Sigmoid colon (tissue), 7 donors: ENCODE data around the gene WWC2. TPM values are rescaled to one million over a fixed set of nuclear protein-coding genes. Genes with fewer than 3 reads are reported as not detected.

Experiments
- DNase-seq: peaks from one replicate; pipeline ENCODE4 v3.0.0-alpha.2; 2019
- H3K27ac ChIP-seq, 4 donors: fragments of 200-600 bp; sonication (generic); one replicate each; pipeline ENCODE4 v1.5.1; 2016 to 2019; ENCODE audit warnings: mild to moderate bottlenecking in 1 of 4
- H3K27me3 ChIP-seq, 3 donors: fragments of 200-600 bp; sonication (generic); one replicate each; pipeline ENCODE4 v1.5.1; 2019; ENCODE audit warnings: mild to moderate bottlenecking in 1 of 3
- H3K36me3 ChIP-seq, 4 donors: fragments of 200-600 bp; sonication (generic); one replicate each; pipeline ENCODE4 v1.5.1; 2016 to 2019
- H3K4me1 ChIP-seq, 4 donors: fragments of 200-600 bp; sonication (generic); one replicate each; pipeline ENCODE4 v1.5.1; 2017 to 2019
- H3K4me3 ChIP-seq, 4 donors: fragments of 200-600 bp; sonication (generic); one replicate each; pipeline ENCODE4 v1.5.1; 2017 to 2019; ENCODE audit warnings: mild to moderate bottlenecking in 2 of 4, moderate library complexity in 1 of 4
- H3K9me3 ChIP-seq, 4 donors: fragments of 200-600 bp in 3 of 4; sonication (generic) in 3 of 4; one replicate each; pipeline versions ENCODE4 v1.5.1 to v1.6.1; 2013 to 2019
- EP300 ChIP-seq, 4 donors: sonication (generic); formaldehyde crosslinking; IDR thresholded peaks; one replicate each; pipeline ENCODE4 v1.6.1; 2017; ENCODE audit warnings: antibody characterized with exemption in 4 of 4
- POLR2A ChIP-seq, 2 donors: fragments of 450-650 bp; IDR thresholded peaks; one replicate each; pipeline ENCODE4 v1.6.1; 2016; ENCODE audit warnings: antibody characterized with exemption in 2 of 2, mild to moderate bottlenecking in 2 of 2, moderate library complexity in 2 of 2
- POLR2AphosphoS5 ChIP-seq, 4 donors: sonication (generic); formaldehyde crosslinking; IDR thresholded peaks; one replicate each; pipeline ENCODE4 v1.6.1; 2017; ENCODE audit warnings: antibody characterized with exemption in 4 of 4
- WGBS, 2 donors: extraction: QIAGEN DNeasy Blood & Tissue Kit; methylation state at CpG; one replicate each; pipeline ENCODE4 v1.1.7; 2013; 5-methylcytosine and 5-hydroxymethylcytosine counted together
- intact Hi-C: fragments of 100-400 bp; cut with DNase I; formaldehyde crosslinking; loops from one replicate; pipeline ENCODE4 v1.15.1; 2023
- polyA plus RNA-seq, 3 donors: library from polyadenylated mRNA; stranded (reverse); fragments of 200-250 nt; gene quantifications; one replicate each; pipeline ENCODE4 v1.2.3, GENCODE V29; 2013
- total RNA-seq, 4 donors: library from RNA; depleted of rRNA; stranded (reverse); fragments of >200 nt; gene quantifications; one replicate each; pipeline ENCODE4 v1.1.0, GENCODE V29; 2016
- TF ChIP-seq, protein P1 (sequence below), 4 experiments: fragments of 450-650 bp in 3 of 4; fragments of 200-600 bp in 1 of 4; IDR thresholded peaks; one replicate each; pipeline ENCODE4 v1.5.1; 2016 to 2019; ENCODE audit warnings: antibody characterized with exemption in 4 of 4, mild to moderate bottlenecking in 3 of 4, moderate library complexity in 2 of 4
- donor health status: healthy with polysubstance abuse.
- donor health status: Bipolar disorder and iron deficiency.
- donor health status: healthy.

The WWC2 gene
- total and polyA plus RNA-seq, 7 donors = 1.2 to 53.5 (median 27.0) TPM

DNA sequence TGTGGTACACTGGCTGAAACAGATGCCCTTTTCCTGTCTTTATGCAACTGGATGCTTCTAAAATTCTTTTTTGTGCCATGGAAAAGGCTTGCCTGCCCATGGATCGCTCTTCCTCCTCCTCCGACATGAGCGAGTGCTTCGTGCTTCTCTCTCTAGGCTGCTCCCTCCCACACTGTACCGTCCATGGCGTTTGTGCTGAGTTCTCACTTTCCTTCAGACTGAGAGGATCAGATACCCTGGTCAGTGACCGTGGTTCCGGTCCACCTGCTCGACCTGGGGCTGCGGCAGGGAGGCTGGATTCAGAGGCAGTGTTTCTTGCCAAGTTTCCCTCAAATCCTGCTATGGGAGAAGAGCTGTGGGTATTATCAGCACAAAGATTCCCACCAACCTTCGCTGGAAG, 233.4 kb downstream of the WWC2 start:
- no peaks in the 10 kb centered on the region for H3K36me3 ChIP-seq
- H3K27me3 ChIP-seq = peaks cover 0 to 8% (median 0%) of the 10 kb centered on the region in 3 donors
- H3K9me3 ChIP-seq = no peaks in the 10 kb centered on the region
- 87 to 88% methylated on average over 11 of the region's 11 CpGs for WGBS, 2 donors
- no peak overlapping the region for H3K27ac ChIP-seq
- TF ChIP-seq POLR2A (IDR thresholded peaks at IDR 0.05) (no peak), EP300 (IDR thresholded peaks at IDR 0.05) (no peak), POLR2AphosphoS5 (IDR thresholded peaks at IDR 0.05) (no peak)
- TF ChIP-seq, protein P1, sequence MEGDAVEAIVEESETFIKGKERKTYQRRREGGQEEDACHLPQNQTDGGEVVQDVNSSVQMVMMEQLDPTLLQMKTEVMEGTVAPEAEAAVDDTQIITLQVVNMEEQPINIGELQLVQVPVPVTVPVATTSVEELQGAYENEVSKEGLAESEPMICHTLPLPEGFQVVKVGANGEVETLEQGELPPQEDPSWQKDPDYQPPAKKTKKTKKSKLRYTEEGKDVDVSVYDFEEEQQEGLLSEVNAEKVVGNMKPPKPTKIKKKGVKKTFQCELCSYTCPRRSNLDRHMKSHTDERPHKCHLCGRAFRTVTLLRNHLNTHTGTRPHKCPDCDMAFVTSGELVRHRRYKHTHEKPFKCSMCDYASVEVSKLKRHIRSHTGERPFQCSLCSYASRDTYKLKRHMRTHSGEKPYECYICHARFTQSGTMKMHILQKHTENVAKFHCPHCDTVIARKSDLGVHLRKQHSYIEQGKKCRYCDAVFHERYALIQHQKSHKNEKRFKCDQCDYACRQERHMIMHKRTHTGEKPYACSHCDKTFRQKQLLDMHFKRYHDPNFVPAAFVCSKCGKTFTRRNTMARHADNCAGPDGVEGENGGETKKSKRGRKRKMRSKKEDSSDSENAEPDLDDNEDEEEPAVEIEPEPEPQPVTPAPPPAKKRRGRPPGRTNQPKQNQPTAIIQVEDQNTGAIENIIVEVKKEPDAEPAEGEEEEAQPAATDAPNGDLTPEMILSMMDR (IDR thresholded peaks at IDR 0.05) = no peak
- intact Hi-C loops = no loop called here
- H3K4me1 ChIP-seq = no peaks in the 10 kb centered on the region
- no peak overlapping the region for H3K4me3 ChIP-seq
- DNase-seq = no peak

DNA sequence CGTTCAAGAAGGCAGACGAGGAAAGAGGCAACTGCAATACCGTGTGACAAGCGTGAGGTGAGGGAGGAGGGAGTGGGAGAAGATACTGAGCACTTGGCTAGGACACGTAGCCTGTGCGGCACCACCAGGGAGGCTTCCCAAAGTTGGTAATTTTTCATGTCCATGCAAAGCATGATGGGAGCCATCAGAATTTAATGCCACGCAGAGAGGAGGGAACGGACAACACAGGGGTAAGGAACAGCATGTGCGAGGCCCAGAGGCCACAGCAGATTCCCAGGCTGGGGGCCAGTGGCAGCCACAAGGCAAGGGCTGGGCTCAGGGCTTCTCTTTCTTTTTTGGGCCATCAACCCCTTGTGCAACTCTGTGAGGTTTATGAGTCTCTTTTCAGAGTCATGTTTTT, 234.1 kb downstream of the WWC2 start:
- TF ChIP-seq POLR2AphosphoS5 (IDR thresholded peaks at IDR 0.05) (no peak), POLR2A (IDR thresholded peaks at IDR 0.05) (no peak), EP300 (IDR thresholded peaks at IDR 0.05) (no peak)
- TF ChIP-seq, protein P1 (IDR thresholded peaks at IDR 0.05) = no peak
- H3K36me3 ChIP-seq = no peaks in the 10 kb centered on the region
- WGBS, 2 donors = 92 to 94% methylated on average over 9 of the region's 9 CpGs
- H3K27ac ChIP-seq = no peak overlapping the region
- no peak for DNase-seq
- H3K27me3 ChIP-seq = peaks cover 0 to 8% (median 0%) of the 10 kb centered on the region in 3 donors
- H3K4me3 ChIP-seq = no peak overlapping the region
- no peaks in the 10 kb centered on the region for H3K4me1 ChIP-seq
- no peaks in the 10 kb centered on the region for H3K9me3 ChIP-seq
- intact Hi-C loops = no loop called here

DNA sequence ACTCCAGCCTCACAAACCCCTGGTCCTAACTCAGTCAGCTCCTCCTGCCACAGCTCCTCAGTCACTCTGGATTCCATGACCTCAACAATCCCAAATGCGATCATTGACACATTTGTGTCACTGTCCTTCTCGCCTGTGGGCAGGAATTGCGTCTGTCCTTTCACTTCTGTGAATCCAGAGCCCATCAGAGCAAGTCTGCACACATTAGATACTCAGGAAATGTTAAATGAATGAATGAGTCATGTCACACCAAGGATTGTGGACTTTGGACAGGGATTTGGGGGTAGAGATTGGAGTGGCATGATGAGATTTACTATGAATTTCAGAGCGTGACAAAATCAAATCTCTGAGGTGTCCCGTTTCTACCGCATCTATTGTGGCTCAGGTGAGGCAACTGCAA, 234.9 kb downstream of the WWC2 start:
- no peak for DNase-seq
- Histone ChIP-seq H3K9me3 (no peaks in the 10 kb centered on the region), H3K27me3 (peaks cover 0 to 8% (median 0%) of the 10 kb centered on the region in 3 donors), H3K27ac (no peak overlapping the region), H3K36me3 (no peaks in the 10 kb centered on the region), H3K4me3 (no peak overlapping the region), H3K4me1 (no peaks in the 10 kb centered on the region)
- no peak for TF ChIP-seq POLR2A (IDR thresholded peaks at IDR 0.05)
- TF ChIP-seq EP300 (IDR thresholded peaks at IDR 0.05) = no peak
- no peak for TF ChIP-seq POLR2AphosphoS5 (IDR thresholded peaks at IDR 0.05)
- TF ChIP-seq, protein P1 (IDR thresholded peaks at IDR 0.05) = no peak
- WGBS, 2 donors = 29 to 76% methylated on average over 6 of the region's 6 CpGs
- intact Hi-C loops = no loop called here

DNA sequence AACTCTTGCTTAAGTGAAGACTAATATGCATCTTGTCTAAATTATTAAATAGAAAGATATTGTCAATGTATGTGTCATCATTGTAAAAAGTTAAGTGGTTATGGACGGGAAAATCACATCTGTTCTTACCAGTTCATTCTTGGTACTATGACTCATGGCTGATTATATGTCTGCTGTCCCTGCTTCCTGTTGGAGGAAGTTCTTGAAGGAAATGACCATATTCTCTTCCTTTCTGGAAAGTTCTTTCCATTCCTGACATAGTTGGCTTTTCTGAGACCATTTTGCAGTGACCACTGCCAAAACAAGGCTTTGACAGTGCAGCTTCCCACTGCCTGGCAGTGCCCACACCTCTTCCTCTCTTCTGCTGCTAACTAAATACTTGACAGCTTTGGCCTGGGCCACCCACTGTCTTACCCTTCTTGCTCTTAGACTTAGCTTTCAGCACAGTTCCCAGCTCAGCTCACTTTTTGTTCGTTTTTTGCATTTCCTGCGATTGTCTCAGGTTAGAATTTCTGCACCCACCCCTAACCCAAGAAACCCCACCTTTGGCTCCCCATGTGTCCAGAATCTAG, 236.4 kb downstream of the WWC2 start:
- WGBS, 2 donors = 65 to 69% methylated on average over 3 of the region's 3 CpGs
- no peaks in the 10 kb centered on the region for H3K36me3 ChIP-seq
- no peak overlapping the region for H3K4me3 ChIP-seq
- no peak for DNase-seq
- intact Hi-C loops = no loop called here
- no peaks in the 10 kb centered on the region for H3K9me3 ChIP-seq
- peaks cover 0 to 8% (median 0%) of the 10 kb centered on the region in 3 donors for H3K27me3 ChIP-seq
- H3K27ac ChIP-seq = no peak overlapping the region
- H3K4me1 ChIP-seq = no peaks in the 10 kb centered on the region
- TF ChIP-seq POLR2A (IDR thresholded peaks at IDR 0.05) (no peak), POLR2AphosphoS5 (IDR thresholded peaks at IDR 0.05) (no peak), EP300 (IDR thresholded peaks at IDR 0.05) (no peak)
- TF ChIP-seq, protein P1 (IDR thresholded peaks at IDR 0.05) = no peak

DNA sequence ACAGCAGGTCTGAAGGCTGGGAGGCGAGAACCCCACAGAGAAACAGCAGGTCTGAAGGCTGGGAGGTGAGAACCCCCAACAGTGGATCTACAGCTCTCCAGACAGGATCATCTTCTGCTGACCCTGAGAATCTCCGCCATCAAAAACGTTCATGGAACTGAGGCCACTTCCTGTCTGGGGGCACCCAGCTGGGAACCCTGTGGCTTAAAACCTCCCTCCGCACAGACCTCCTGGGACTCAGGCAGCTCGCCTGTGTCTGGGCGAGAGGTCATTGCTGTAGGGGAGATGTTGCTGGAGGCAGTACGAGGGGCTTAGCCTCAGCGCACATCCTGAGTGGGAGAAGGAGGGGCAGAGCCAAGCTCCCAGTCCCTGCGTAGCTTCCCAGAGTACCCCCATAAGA, 238.3 kb downstream of the WWC2 start:
- intact Hi-C loops = no loop called here
- TF ChIP-seq POLR2AphosphoS5 (IDR thresholded peaks at IDR 0.05) (no peak), EP300 (IDR thresholded peaks at IDR 0.05) (no peak), POLR2A (IDR thresholded peaks at IDR 0.05) (no peak)
- TF ChIP-seq, protein P1 (IDR thresholded peaks at IDR 0.05) = no peak
- DNase-seq = no peak

More for the DNA sequence above, 238.3 kb downstream of the WWC2 start:
- Histone ChIP-seq H3K4me3 (no peak overlapping the region), H3K4me1 (no peaks in the 10 kb centered on the region), H3K27me3 (peaks cover 0 to 10% (median 0%) of the 10 kb centered on the region in 3 donors), H3K9me3 (no peaks in the 10 kb centered on the region), H3K36me3 (no peaks in the 10 kb centered on the region), H3K27ac (no peak overlapping the region)
- WGBS, 2 donors = 86% methylated on average over 9 of the region's 9 CpGs
